Retinal pigment epithelial cell (primary cell): ENCODE results near the gene ZNRF1.

Experiments used
- DNase-seq: peaks from one replicate; pipeline ENCODE4 v3.0.0-alpha.2; 2010; ENCODE audit warnings: low read depth
- H3K4me3 ChIP-seq: 2 replicates; pipeline ENCODE4 v1.5.1; 2011; ENCODE audit warnings: mild to moderate bottlenecking, low read length, control low read depth, moderate library complexity
- CTCF ChIP-seq: conservative IDR thresholded peaks from 2 replicates; pipeline ENCODE4 v1.5.1; 2011; ENCODE audit warnings: low read depth, low read length, control low read depth, inconsistent platforms

The ZNRF1 gene

GRCh38 chr16:74991268-74991592, 7.6 kb upstream of the ZNRF1 start:
- H3K4me3 ChIP-seq = no peak overlapping the region

GRCh38 chr16:74991593-74992403, 7.0 kb upstream of the ZNRF1 start:
- no peak for DNase-seq
- no peak overlapping the region for H3K4me3 ChIP-seq
- TF ChIP-seq CTCF = no peak

More at GRCh38 chr16:74991268-74991592, 7.6 kb upstream of the ZNRF1 start:
- no peak for DNase-seq
- no peak for TF ChIP-seq CTCF

GRCh38 chr16:74995986-74996385, 2.8 kb upstream of the ZNRF1 start:
- H3K4me3 ChIP-seq = no peak overlapping the region
- TF ChIP-seq CTCF = no peak
- no peak for DNase-seq

GRCh38 chr16:74997042-74997491, 1.8 kb upstream of the ZNRF1 start:
- no peak for DNase-seq
- H3K4me3 ChIP-seq = no peak overlapping the region
- no peak for TF ChIP-seq CTCF

GRCh38 chr16:74999219-74999608, 390 bp downstream of the ZNRF1 start:
- no peak for TF ChIP-seq CTCF
- no peak for DNase-seq
- H3K4me3 ChIP-seq = peak overlapping the region; percentile 75

GRCh38 chr16:74999609-75000480, 1.0 kb downstream of the ZNRF1 start:
- no peak for TF ChIP-seq CTCF
- H3K4me3 ChIP-seq = peak overlapping the region; percentile 75
- no peak for DNase-seq
